Body of pancreas (tissue), 4 donors: Measurements from ENCODE around the gene CRAT.

ENCODE experiments used
- CTCF ChIP-seq, 7 experiments: fragments of 450-650 bp in 4 of 7; fragments of 200-600 bp in 3 of 7; sonication (generic) in 3 of 7; IDR thresholded peaks; one replicate each; pipeline ENCODE4 v1.5.1; 2016 to 2019; ENCODE audit warnings: antibody characterized with exemption in 7 of 7
- POLR2A ChIP-seq, 3 donors: fragments of 450-650 bp; IDR thresholded peaks; one replicate each; pipeline ENCODE4 v1.6.1; 2016; ENCODE audit warnings: antibody characterized with exemption in 3 of 3, mild to moderate bottlenecking in 2 of 3

DNA sequence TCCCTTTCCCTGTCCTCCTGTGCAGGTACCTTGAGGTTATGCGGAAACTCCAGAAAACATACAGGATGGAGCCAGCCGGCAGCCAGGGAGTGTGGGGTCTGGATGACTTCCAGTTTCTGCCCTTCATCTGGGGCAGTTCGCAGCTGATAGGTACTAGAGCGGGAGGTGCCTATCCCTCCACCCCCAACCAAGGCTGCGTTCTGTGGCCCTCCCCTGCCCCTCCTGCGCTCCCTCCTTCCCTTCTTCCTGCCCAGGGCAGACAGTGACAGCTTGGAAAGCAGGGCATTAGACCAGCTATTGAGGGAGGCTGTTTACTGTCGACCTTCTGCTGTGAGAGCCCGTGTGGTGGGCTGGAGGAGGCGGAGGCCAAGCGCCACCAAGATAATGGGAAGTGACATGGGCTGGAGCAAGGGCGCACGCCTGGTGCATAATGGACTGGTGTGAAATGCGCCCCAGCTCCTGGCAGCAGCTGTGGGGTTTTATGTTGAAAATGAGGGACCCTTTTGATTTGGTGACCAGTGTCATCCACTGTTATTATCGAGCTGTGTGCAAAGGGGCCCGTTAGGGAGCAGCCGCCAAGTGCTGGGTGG lies 25.9 kb upstream of the CRAT start:
- TF ChIP-seq POLR2A (IDR thresholded peaks at IDR 0.05) (no peak), CTCF (IDR thresholded peaks at IDR 0.05) (no peak)
